Activated CD4-positive, alpha-beta T cell treated with anti-CD3 and anti-CD28 coated beads, Interleukin-2, amount 50 U/mL, for 16 hours (primary cell): ENCODE measurements around the gene SHLD2.
"Not testable (repeated sequence)": the region's sequence is repeated elsewhere in the genome, so short reads cannot be mapped to it uniquely, and the experiment has no call there.

Experiments used
- DNase-seq: peaks from one replicate; pipeline ENCODE4 v3.0.0-alpha.2; 2020

SHLD2 gene

DNA sequence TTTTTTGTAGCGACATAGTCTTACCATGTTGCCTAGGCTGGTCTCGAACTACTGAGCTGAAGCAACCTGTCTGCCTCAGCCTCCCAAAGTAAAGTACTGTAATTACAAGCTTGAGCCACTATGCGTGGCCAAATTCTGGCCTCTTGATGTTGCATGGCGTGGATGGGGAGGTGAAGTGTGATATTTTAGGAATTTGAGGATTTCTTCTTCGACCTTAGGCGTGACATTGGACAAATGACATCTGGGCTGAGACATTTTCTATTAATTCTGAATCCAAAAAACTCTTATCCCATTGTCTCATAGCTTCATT lies 48.1 kb downstream of the SHLD2 start:
- not testable (repeated sequence) for DNase-seq

DNA sequence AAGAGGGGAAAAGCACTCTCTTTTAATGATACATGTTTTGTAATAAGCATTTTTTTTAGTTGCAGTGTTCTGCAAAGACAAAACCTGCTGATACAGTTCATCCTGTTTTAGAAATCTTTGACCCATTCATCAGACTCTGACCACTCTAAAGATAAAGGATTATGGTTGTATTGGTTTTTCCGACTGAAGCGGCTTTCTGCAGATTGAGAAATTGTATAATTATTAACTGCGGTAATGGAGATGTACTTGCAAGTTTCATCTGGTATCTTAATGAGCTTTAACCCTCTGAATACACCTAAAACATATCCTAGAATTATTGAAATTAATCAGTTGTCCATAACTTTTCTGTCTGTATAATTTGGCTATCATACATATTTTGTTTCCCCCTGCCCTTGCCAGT lies 50.6 kb downstream of the SHLD2 start:
- DNase-seq: not testable (repeated sequence)

DNA sequence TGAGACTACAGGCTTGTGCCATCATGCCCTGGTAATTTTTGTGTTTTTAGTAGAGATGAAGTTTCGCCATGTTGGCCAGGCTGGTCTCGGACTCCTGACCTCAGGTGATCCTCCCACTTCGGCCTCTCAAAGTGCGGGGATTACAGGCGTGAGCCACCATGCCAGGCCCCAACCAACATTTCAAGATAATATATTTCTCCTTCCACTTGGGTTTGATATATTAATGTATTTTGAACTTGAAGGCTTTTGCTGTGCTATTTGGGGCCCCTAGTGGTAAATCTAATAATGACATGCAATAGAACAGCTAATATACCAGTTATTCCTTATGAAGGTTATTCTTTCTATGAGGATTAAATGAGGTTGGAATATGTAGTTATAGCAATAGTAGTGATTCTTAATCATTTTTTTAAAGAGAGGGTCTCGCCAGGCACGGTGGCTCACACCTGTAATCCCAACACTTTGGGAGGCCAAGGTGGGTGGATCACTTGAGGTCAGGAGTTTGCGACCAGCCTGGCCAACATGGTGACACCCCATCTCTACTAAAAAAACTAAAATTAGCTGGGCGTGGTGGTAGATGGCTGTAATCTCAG lies 54.1 kb downstream of the SHLD2 start:
- not testable (repeated sequence) for DNase-seq

DNA sequence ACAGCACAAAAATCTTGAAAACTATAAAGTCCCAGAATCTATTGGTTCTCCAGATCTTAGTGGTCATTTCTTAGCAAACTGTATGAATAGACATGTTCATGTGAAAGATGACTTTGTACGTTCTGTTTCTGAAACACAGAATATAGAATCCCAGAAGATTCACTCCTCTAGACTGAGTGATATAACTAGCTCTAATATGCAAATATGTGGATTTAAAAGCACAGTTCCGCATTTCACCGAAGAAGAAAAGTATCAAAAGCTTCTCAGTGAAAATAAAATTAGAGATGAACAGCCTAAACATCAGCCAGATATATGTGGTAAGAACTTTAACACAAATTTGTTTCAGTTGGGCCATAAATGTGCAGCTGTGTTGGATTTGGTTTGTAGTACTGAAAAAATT lies 56.5 kb downstream of the SHLD2 start:
- DNase-seq: not testable (repeated sequence)

DNA sequence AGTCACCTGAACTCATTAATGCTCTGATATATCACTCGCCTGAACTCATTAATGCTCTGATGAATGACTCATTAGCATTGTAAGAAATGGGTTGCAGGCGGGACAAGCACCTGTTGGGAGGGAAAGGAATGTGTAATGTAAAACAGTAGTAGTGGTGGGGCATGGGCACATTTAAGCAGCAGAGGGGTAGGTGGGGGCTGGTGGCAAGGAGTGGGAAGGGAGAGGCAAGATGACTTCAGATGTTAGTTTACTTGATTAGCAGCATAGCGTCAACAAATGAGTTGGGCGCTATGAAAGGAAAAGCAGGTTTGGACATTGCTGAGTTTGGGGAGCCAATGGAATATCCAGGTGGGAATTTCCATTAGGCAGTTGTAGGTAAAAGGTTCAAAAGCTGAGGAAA lies 61.8 kb downstream of the SHLD2 start:
- not testable (repeated sequence) for DNase-seq

DNA sequence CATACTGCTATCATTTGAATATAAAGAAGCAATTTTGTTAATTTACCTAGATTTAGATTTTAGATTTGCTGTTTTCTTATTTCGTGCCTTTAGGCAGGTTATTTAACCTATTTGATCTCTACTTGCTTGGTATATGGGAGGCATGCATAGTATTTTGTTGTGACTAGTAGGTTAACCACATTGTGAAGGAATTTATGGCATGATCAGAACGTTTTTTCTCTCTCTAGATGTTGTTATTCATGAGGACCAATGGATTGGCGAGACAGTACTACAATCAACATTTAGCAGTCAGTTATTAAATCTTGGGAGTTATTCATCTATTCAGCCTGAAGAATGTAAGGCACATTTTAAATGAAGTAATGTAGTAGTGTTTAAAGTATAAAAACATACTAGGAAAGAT lies 62.8 kb downstream of the SHLD2 start:
- DNase-seq: not testable (repeated sequence)

DNA sequence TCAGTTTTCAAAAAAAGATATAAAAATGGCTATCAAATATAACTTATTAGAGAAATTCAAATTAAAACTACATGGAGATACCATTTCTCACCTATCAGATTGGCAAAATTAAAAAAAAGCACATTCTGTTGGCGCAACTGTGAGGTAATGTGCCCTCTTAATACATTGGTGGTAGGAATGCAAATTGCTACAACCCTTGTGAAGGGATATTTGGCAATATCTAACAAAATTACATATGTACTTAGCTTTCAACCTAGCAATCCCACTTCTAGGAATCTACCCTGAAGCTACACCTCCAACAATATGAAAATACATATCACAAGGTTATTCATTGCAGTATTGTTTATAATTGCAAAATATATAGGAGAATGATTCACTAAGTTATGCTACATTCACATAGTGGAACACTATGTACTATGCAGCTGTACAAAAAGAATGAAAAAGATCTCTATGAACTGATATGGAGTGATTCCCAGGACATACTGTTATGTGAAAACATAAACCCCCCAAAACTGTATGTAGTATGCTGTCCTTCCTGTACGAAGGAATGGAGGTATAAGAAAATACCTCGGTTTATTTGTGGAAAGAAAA lies 67.8 kb downstream of the SHLD2 start:
- DNase-seq: not testable (repeated sequence)

DNA sequence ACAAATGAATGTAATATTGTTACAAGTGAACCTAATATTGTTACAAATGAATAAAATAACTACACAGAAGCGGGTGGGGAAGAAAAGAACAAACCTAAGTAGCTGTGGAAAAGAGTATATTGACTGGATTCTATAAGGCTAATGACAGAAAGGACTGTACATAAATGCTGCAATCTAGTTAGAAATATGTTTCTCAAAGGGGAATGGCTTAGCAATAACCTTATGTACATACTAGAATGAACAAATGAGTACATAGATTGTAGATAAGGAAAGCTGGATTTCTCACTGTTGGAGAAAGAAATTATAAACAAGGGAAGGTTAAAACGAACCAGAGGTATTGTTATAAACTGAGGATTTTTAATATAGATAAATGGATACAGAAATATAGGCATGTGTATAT lies 68.4 kb downstream of the SHLD2 start:
- not testable (repeated sequence) for DNase-seq

DNA sequence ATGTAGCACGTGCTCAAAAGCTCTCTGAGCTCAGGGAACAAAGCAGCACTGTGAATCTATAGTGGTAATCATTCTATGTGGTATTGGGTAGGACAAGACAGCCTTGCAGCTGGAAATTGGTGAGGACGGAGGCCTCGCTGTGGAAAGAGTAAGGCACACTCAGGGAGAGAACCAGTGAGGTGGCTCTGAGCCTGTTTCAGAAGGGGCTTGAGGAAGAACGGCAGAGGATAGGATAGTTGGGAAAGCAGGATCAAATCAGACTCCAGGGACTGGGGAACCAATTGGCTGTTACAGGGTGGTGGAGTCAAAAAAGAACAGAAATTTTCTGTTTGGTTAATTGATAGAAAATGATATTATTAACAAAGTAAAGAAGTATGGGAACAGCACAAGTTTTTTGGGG lies 74.9 kb downstream of the SHLD2 start:
- not testable (repeated sequence) for DNase-seq

DNA sequence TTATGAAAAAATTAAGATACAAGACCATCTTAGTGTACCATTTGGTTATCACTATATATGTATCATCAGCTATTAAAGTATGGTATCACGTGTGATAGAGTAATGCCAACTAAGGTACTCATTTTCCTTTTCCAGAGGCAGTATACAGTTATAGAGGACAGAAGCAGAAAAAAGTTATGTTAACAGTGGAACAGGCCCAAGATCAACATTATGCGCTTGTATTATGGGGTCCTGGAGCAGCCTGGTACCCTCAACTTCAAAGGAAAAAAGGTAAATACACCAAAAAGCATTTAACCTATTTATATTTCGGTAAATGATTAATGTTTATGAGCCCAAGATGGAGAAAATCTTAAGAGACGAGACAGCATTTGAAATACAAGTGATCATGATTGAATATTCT lies 75.7 kb downstream of the SHLD2 start:
- DNase-seq: not testable (repeated sequence)

DNA sequence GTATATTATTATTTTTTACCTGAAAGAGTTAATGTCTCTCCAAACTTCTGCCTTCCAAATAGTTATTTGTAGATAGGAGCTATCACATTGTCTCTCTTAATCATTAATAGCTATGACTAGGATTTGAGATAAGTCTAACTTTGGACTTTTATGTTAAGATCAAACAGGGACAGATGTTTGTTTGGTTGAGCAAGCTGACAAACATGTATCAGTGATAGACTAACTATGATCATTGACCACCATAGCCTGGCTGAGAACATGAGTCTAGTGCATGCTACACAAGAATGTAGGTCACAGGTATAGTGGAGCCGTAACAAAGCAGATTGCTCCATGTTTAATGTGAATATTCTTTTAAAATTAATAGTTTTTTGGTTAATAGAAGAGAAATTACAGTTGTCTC lies 76.7 kb downstream of the SHLD2 start:
- DNase-seq: not testable (repeated sequence)

DNA sequence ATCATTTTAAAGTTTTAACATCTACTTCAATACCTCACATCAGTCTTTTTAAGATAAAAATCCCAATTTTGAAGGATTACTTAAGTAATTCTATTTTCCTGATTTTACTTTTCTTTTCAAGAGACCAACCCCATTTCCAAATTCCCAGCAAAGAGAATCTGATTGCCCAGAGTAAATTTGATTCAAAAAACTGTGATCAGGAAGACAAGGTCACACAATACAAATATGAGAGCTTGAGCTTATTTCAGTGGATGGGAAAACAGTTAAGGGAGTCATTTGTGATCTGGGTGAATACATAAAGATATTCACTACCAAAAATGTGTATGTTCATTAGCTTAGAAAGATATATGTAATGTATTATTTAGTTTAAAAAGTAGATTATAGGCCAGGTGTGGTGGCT lies 77.2 kb downstream of the SHLD2 start:
- DNase-seq: not testable (repeated sequence)

DNA sequence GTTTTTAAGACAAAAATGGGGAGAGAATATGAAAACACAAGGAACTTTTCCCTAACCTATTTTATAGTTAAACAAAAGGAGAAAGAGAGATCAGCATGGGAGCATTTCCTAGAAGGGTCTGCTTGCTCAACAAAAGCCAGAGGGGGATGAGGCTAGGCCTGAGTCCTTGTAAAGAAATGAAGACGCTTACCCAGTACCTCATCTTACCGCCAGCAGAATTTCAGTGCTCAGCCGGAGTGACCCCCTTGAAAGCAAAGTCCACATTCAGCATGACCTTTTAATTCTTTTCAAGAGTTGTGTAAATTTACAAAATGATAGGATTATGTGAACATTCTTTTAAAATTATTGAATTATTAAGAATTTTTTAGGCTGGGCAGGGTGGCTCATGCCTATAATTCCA lies 82.6 kb downstream of the SHLD2 start:
- not testable (repeated sequence) for DNase-seq

DNA sequence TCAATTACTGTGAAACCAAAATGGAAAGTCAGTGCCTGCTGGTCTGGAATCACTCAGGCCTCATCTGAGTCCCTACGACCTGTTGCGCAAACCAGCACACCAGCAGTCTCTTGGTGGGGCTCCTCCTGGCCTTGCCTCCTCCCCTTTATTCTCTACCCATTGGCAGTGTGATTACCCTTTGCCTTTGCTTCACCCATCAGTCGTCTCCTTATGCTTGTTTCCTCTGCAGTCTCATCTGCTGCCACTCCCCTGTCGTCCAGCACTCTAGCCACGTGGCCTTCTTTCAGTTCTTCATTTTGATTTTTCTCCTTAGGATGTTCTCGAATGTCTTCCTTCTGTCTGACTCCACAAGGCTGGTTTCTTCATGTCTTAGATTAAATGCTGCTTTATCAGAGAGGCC lies 89.4 kb downstream of the SHLD2 start:
- DNase-seq: not testable (repeated sequence)

DNA sequence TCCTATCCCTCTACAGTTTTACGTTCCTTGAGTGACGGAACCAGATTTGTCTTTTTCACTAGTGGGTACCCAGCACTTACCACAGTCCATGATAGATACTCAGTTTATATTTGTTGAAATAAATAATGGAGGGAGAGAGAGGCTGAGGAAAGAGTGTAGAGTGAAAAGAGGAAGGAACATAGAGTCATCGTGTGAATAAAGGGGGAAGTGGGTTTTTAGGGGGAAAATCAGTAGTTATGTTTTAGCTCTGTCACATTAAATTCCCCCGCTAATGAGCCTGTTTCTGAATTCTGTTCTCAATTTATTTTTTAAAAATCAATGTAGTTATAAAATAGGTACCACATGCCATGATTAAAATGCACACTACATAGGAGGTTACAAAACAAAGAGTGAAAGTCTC lies 91.0 kb downstream of the SHLD2 start:
- not testable (repeated sequence) for DNase-seq

DNA sequence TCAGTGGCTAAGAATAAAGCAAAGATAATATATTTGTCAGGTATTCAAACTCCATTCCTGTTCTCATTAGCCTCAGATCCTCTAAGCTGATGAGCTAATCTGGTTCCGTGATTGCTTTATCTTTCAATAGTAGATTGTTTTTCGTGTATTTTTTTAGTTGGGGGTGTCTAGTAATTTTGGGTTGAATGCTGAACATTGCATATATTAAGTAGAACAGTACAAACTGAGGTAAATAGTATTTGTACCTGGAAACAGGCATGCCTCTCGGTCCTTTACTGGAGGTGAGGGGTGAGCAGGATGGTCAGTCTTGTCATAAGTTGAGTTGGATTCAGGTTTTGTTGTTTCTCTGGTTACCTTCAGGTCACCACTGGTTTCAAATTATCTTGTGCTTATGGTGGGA lies 92.6 kb downstream of the SHLD2 start:
- not testable (repeated sequence) for DNase-seq

DNA sequence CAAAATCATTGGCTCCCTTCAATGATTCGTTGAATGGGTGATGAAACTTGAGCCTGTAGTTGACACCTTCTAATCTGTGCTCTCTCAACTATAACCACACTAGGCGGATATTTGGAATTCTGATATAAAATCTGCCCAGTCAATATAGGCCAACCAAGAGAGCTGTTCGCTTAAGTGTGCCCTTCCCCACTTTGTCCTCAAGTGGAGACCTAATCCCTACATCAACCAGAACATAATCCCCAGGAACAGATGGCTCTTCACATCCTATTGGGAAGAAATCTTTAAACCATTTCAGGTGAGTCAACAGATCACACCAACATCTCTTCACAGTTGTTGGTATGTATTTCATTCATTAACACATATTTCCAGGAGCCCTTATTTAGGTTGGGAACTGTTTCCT lies 96.8 kb downstream of the SHLD2 start:
- DNase-seq: not testable (repeated sequence)

DNA sequence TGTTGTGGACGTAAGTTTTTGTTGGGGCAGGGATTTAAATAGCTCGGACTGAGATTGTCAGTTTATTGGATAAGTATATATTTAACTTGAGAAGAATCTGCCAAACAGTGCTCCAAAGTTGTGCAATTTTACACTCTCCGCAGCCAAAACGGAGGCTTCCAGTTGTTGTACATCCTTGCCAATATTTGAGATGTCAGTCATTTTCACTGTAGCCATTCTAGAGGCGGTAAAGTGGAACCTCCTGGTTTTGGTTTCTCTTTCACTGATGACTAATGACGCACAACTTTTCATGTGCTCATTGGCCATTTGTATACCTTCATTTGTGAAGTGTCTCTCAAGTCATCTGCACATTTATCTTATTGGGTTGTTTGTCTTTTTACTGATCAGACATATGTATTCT lies 105.9 kb downstream of the SHLD2 start:
- DNase-seq: peak; percentile 71

DNA sequence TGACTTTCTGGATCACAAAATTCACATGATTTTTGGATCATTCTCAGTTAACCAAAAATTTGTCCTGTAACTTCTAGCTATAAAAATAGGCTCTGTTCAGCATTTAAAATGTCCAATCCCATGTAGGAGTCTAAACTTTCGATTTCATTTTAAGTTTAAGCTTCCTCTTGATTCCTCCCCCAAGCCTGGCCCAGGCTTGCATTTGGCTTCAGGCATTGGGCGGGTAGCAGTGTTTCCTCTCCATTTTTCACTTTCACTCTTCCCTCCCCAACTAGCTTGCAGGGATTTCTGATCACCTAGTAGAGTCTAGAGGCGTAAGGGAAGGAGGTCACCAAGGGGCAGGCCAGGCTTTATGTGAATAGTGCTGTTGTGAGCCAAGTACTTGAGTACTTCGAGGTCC lies 109.8 kb downstream of the SHLD2 start:
- DNase-seq: peak; percentile 14

DNA sequence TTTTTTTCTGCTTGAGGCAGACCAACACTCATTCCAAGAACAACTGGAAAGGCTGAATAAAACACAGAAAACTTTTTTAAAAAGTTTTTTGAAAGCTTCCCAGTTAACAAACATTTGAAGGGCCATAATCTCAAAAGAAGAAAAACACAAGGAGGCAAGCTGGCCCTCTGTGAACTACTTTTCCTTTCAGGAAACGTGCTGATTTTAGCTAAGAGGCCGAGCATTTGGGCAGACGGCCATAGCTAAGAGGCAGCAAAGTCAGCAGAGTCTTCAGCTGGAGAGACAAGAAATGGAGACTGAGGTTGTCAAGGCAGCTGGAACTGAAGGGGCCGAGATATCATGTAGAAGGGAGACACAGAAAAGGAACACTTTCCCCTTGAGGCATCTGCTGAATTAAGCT lies 111.9 kb downstream of the SHLD2 start:
- DNase-seq: not testable (repeated sequence)

DNA sequence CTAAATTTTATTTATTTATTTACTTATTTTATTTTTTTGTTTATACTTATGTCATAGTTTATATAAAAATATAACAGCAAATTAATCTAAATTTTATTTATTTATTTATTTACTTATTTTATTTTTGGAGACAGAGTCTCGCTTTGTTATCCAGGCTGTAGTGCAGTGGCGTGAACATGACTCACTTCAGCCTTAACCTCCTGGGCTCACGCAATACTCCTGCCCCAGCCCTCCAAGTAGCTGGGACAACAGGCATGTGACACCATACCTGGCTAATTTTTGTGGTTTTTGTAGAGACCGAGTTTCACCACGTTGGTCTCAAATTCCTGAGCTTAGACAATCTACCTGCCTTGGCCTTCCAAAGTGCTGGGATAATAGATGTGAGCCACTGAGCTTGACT lies 115.3 kb downstream of the SHLD2 start:
- DNase-seq: not testable (repeated sequence)

DNA sequence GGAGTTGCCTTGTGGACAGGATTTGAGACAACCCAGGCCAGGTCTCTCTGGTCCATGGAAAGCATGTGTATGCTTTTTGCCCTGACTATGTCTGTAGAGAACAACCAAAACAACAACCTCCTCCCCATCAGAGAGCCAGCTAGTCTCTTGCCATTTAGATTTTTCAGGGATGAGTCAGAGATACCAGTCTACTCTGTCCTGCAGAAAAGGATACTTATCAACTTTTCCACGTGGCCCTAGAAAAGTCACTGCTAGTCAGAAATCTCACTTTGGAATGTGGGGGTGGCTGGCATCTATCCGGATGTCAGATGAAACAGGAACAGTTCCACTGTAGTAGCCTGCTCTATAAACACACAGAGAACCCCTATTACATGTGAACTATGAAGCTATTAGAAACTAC lies 116.8 kb downstream of the SHLD2 start:
- not testable (repeated sequence) for DNase-seq

DNA sequence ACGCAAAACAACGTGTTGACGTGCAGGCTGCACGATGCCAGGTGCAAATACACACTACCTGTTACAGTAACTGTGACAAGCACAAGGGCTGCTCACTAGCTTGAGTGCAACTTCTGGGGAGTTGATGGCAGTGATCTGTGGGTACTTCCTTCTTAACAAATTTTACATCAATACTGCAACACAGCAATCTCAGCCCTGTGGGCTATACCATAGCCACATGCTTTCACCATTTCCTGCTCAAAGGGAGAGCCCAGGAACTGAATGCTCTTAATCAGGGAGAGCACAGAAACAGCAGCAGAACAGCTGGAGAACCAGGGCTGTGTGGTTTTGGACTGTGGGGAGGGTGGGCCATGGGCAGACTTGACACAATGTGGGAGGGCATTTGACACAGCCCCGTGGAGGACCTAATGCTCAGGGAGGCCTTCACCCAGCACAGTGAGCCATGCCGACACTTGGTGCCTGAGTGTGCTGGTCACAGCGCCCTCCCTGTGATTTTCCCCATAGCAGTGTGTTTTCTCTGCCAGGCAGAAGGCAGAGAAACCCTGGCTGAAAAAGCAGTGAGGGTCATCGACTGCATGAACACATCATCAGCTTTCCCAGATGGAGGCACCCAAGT lies 118.3 kb downstream of the SHLD2 start:
- DNase-seq: not testable (repeated sequence)

DNA sequence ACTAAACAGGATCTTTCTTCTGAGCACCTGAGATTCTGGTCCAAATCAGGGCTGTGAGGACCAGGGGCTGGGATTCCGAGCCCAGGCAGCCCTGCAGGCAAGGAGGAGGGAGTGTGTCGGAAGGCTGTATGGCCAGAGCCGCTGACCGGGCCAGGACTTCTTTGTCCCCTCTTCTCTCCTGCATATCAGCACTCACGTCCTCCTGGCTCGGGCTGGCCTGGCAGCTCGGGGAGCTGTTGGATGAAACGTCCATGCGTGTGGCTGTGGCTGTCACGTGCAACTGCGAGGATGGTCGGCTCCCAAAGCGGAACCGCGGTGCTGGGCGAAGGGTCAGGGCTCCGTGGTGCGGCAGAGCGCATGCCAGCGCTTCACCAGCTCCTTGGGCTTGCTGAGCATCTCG lies 118.8 kb downstream of the SHLD2 start:
- DNase-seq: not testable (repeated sequence)

DNA sequence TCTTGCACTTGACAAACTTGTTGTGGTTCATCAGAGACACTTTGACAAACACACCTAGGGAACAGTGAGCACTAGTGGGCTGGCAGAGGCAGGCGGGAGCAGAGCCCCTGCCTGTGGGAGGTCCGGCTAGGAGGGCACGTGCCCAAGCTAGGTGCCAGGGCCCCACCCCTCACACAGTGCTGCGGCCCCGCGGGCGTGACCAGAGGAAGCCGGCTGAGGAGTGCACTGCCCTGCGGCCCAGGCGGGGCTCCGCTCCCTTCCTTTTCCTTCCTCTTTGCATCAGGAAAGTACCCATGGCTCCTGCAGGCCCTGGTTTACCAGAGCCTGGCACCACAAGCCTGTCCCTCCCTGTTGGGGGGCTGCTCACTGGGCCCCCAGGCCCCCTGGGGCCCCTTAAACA lies 121.1 kb downstream of the SHLD2 start:
- not testable (repeated sequence) for DNase-seq
